GM21526 (cell line): Measurements from ENCODE around the gene PTER.

Source experiments
- ATAC-seq: cut with Tn5 transposase; IDR thresholded peaks from one replicate; pipeline ENCODE4 v1.9.1; 2021; ENCODE audit warnings: moderate library complexity; ENCODE audit not compliant: unreplicated experiment, low FRiP score

PTER gene

DNA sequence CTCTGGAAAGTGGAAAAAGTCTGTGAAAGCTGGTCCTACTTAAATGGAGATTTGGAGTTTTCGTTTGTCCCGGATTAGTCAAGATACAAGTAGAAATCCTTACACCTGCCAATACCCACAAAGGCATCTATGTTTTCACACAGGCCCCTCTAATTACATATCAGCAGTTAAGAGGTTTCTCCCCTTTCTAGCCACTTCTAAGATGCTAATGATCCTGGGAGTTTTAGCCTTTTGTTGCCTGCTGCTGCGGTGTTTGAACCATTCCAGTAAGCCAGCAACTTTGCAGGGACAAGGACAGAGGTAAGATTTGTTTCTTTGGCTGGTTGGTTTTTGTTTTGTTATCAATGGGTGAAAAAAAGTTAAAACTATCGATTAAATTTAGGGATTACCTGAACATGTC is 90.6 kb downstream of the PTER start:
- no peak for ATAC-seq

DNA sequence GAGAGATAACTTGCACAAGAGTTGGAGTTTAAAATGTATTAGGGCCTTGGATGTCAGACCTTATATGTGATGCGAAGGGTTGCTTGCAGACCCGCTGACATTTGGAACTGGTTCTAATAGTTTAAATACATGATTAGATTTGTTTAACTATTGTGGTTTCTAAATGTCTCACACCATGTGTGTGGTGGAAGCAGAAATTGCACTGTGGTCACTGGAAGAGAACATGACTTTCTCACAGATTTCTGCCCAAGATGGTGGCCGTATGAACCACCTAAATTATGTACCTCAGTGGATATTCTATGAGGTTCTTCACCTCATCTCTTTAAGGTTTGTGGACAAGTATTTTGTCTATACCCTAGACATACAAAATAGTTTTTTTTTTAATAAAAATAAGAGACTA is 93.0 kb downstream of the PTER start:
- ATAC-seq: no peak

DNA sequence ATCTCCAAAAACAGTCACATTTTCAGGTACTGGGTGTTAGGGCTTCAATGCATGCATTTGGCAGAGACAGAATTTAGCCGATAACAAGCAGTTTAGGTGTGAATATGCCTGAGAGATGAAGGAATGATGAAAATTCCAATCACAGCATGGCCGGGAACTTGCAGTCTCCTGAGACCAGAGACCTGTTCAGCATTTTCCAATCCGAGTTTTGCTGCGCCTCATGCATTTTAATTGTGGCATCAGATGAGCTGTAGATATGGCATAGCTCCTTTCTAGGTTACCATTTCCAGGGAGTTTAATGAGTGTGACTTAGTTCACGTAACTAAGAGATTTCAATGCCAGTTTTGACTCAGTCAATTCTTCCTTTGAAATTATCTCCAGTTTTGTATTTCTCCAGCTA is 99.3 kb downstream of the PTER start:
- no peak for ATAC-seq

DNA sequence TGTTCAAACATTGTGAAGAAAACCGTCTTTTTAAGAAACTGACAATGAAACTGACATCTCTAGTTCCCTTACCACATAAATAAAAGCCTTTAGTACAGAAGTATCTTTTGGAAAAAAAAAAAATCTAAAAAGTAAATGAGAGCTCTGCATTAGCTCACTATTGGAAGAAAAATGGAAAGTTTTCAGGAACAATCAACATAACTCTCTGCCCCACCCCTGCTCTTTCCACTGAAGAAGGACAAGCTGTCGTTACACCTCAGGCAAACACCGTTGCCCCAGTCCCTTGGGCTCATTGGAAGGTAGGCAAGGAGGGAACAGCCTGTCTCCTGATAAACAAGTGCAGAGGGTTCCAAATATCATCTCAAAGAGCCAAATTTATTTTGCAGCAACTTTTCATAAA is 107.3 kb downstream of the PTER start:
- ATAC-seq: no peak

DNA sequence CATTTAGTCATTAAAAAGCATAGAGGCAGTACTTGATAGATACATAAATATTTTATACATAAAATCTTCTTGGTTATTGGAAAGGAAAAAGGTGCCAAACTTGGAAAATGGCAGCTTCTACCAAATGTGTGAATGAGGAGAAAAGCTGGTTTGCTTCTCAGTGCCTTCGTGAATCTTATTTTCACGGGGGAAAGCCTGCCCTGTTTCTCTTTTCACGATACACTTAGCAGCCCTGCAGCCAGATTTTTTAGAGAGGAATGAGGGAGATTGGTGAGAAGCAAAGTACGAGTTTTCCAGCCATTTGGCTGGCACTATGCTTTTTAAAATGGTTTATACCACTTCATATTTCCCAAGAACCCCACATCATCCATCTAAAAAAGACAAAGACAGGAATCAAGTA is 107.8 kb downstream of the PTER start:
- no peak for ATAC-seq

DNA sequence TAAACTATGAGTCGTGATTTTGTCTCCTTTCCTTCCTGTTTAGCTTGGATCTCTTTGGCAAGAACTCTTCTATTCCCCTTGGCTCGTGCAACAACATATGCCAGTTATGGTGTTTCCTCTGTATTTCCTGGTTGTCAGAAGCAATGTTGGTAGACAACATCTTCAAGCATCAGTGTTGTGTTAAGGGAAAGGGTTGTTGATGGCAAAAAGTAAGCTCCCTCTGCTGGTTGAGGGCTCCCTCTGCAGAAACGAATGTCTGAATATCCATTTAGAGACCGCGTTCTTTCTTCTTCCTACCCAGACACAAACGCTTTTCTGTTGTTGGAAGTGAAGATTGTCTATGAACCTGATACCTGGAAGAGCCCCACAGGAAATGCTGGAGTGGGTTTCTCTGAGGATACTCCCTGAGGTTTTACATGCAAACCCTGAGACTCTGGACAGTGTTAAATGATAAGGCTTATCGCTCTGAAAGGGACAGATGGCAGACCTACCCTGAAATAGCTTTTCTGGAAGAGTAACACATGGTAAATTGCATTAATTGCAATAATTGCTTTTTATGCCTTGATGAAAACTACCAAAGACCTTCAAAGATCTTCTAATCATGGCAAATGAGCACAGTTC is 108.4 kb downstream of the PTER start:
- ATAC-seq: peak; percentile 76

DNA sequence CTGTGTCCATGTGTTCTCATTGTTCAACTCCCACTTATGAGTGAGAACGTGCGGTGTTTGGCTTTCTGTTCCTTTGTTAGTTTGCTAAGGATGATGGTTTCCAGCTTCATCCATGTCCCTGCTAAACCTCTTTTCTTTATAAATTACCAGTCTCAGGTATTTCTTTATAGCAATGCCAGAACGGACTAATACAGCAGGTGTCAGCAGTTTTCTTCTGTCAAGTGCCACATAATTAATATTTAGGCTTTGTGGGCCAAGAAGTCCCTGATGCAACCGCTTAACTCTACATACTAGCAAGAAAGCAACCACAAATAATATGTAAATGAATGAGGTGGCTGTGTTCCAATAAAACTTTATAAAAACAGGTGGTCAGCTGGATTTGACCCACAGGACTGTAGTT is 111.2 kb downstream of the PTER start:
- ATAC-seq: no peak

DNA sequence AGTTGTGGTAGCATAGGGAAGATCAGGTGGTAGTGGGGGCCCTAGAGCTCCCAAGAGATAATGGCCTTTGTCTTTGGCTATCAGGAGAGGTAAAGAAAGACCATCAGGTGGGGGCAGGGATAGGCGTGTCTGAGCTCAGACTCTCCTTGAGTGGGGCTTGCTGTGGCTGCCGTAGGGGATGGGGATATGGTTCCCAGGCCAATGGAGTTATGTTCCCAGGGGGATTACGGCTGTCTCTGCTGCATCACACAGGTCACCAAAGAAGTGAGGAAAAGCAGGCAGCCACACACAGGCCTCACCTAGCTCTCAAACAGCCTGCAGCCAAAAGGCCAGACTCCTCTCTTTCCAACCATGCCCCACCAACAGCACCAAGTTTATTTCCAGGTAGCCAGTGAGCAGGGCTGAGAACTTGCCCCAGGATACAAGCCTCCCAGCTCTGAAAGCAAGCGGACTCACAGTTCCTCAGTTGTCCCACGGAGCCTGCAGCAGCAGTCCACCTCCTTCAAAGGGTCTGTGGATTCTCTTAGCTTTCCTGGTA is 122.5 kb downstream of the PTER start:
- ATAC-seq: no peak

DNA sequence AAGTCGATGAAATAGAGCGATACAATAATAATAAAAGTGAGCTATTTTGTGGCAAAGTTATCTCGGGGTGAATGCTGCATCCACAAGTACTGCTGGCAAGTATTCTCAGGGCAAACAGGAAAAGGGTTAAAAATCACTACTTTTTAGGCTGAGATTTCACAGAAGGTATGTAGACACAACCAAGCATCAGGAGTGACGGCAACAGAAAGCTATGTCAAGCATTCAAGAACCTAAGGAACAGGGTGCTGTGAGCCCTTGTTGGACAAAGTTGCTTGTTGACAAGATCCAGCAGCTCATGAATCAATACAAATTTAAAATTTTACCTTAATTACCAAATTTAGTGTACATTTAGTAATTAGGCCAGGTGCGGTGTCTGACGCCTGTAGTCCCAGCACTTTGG is 126.1 kb downstream of the PTER start:
- ATAC-seq: no peak
